GM12878 (cell line): ENCODE results near the gene SAYSD1. TPM values are rescaled to one million over a fixed set of nuclear protein-coding genes. Genes with fewer than 3 reads are reported as not detected.

Experiments
- ATAC-seq: fragments of 200-7000 bp; cut with Tn5 transposase; 3 replicates; pipeline ENCODE4 v1.9.1; 2020; ENCODE audit warnings: mild to moderate bottlenecking, moderate library complexity
- BruUV-seq: library from RNA; stranded (reverse); fragments of 400-500 nt; replicated peaks from 2 replicates; lab custom pipeline; 2021; lab: Mats Ljungman, UMichigan
- CTCF ChIA-PET: fragments of 300-600 bp; sonication (Branson Sonifier 250); formaldehyde crosslinking; extraction: SDS; loops from one replicate; lab custom pipeline; 2021; ENCODE audit warnings: inconsistent platforms; lab: Yijun Ruan, JAX
- POLR2A ChIA-PET: fragments of 350-600 bp; formaldehyde crosslinking; extraction: SDS; loops from one replicate; lab custom pipeline; 2021; ENCODE audit warnings: inconsistent platforms; lab: Charles Lee
- RAD21 ChIA-PET: fragments of 300-600 bp; sonication (Branson Sonifier 250); formaldehyde crosslinking; loops from one replicate; lab custom pipeline; 2023; ENCODE audit warnings: antibody characterized with exemption; ENCODE audit not compliant: unreplicated experiment; lab: Charles Lee
- SMC1A ChIA-PET: fragments of 300-600 bp; sonication (Branson Sonifier 250); formaldehyde crosslinking; loops from one replicate; lab custom pipeline; 2023; ENCODE audit not compliant: unreplicated experiment, uncharacterized antibody; lab: Charles Lee
- DNase-seq: peaks from one replicate; pipeline ENCODE4 v3.0.0-alpha.2; 2011; ENCODE audit warnings: low read depth, low spot score
- FAIRE-seq: peaks from 3 replicates; lab custom pipeline; 2011; peaks lifted over from hg19 to GRCh38; lab: Jason Lieb, UNC
- H2AFZ ChIP-seq: 2 replicates; pipeline ENCODE4 v1.6.0; 2011; ENCODE audit warnings: low read depth, low read length, control low read depth; ENCODE audit not compliant: control insufficient read depth
- H3K27ac ChIP-seq: 2 replicates; pipeline ENCODE4 v1.5.1; 2011; ENCODE audit warnings: control low read depth; ENCODE audit not compliant: control insufficient read depth, insufficient read depth
- H3K27me3 ChIP-seq, 2 experiments: replicated peaks in 1 of 2; 2 replicates each; pipeline versions ENCODE4 v1.6.0 to v1.6.1; 2011; ENCODE audit warnings: low read length in 1 of 2; ENCODE audit not compliant: control insufficient read depth in 2 of 2, insufficient read depth in 2 of 2
- H3K36me3 ChIP-seq, 2 experiments: 2 replicates each; pipeline ENCODE4 v1.5.1; 2011; ENCODE audit warnings: low read length in 1 of 2; ENCODE audit not compliant: control insufficient read depth in 2 of 2, insufficient read depth in 2 of 2
- H3K4me1 ChIP-seq: 2 replicates; pipeline ENCODE4 v1.6.1; 2011; ENCODE audit warnings: mild to moderate bottlenecking, low read length, moderate library complexity, mixed read lengths; ENCODE audit not compliant: control insufficient read depth, insufficient read depth
- H3K4me2 ChIP-seq: 2 replicates; pipeline ENCODE4 v1.6.0; 2011; ENCODE audit warnings: control low read depth; ENCODE audit not compliant: control insufficient read depth, insufficient read depth
- H3K4me3 ChIP-seq: fragments of 200-600 bp; sonication (generic); 2 replicates; pipeline ENCODE4 v1.5.1; 2016
- H3K79me2 ChIP-seq: 2 replicates; pipeline ENCODE4 v1.6.0; 2011; ENCODE audit warnings: low read length; ENCODE audit not compliant: control insufficient read depth, insufficient read depth
- H3K9ac ChIP-seq: 2 replicates; pipeline ENCODE4 v1.8.0; 2011; ENCODE audit warnings: low read length, control low read depth, mixed read lengths; ENCODE audit not compliant: control insufficient read depth, insufficient read depth
- H3K9me3 ChIP-seq: replicated peaks from 3 replicates; pipeline ENCODE4 v1.5.1; 2011; ENCODE audit warnings: mild to moderate bottlenecking, low read length; ENCODE audit not compliant: control insufficient read depth, insufficient read depth
- H4K20me1 ChIP-seq: 2 replicates; pipeline ENCODE4 v1.6.0; 2011; ENCODE audit not compliant: control insufficient read depth, insufficient read depth
- BACH1 ChIP-seq: fragments of 450-650 bp; IDR thresholded peaks from 2 replicates; pipeline ENCODE4 v1.6.1; 2017; ENCODE audit warnings: mild to moderate bottlenecking, borderline replicate concordance
- CEBPB ChIP-seq, 2 experiments: fragments of 150-350 bp in 1 of 2; IDR thresholded peaks; 2 replicates each; pipeline ENCODE4 v1.6.1; 2012 to 2014; ENCODE audit warnings: low read depth in 2 of 2, low read length in 2 of 2, borderline replicate concordance in 1 of 2, inconsistent platforms in 1 of 2
- ESRRA ChIP-seq: IDR thresholded peaks from 2 replicates; pipeline ENCODE4 v1.6.1; 2012; ENCODE audit warnings: mild to moderate bottlenecking, low read length, improper control_type of control experiment
- GABPA ChIP-seq: IDR thresholded peaks from 2 replicates; pipeline ENCODE4 v1.6.1; 2014; ENCODE audit warnings: antibody characterized with exemption, low read depth, mild to moderate bottlenecking, inconsistent platforms
- LARP7 ChIP-seq: fragments of 450-650 bp; IDR thresholded peaks from 2 replicates; pipeline ENCODE4 v1.6.1; 2017; ENCODE audit warnings: mild to moderate bottlenecking
- MTA2 ChIP-seq: fragments of 450-650 bp; IDR thresholded peaks from 2 replicates; pipeline ENCODE4 v1.6.1; 2016; ENCODE audit warnings: low read depth, mild to moderate bottlenecking, moderate library complexity
- NFXL1 ChIP-seq: fragments of 450-650 bp; IDR thresholded peaks from 2 replicates; pipeline ENCODE4 v1.6.1; 2017; ENCODE audit warnings: antibody characterized with exemption, mild to moderate bottlenecking, borderline replicate concordance
- NKRF ChIP-seq: fragments of 450-650 bp; conservative IDR thresholded peaks from 2 replicates; pipeline ENCODE4 v1.6.1; 2017; ENCODE audit warnings: mild to moderate bottlenecking, moderate library complexity
- RB1 ChIP-seq: fragments of 450-650 bp; formaldehyde crosslinking; IDR thresholded peaks from 2 replicates; pipeline ENCODE4 v1.6.1; 2017; ENCODE audit warnings: mild to moderate bottlenecking, borderline replicate concordance
- SKIL ChIP-seq: fragments of 450-650 bp; IDR thresholded peaks from 2 replicates; pipeline ENCODE4 v1.6.1; 2017; ENCODE audit warnings: mild to moderate bottlenecking, low read depth, inconsistent platforms; ENCODE audit not compliant: poor library complexity, severe bottlenecking
- SMAD5 ChIP-seq: IDR thresholded peaks from 2 replicates; pipeline ENCODE4 v1.6.1; 2016; ENCODE audit warnings: antibody characterized with exemption, low read depth
- SPI1 ChIP-seq: IDR thresholded peaks from 2 replicates; pipeline ENCODE4 v1.6.1; 2011; ENCODE audit warnings: low read depth, mild to moderate bottlenecking, low read length, moderate library complexity, borderline replicate concordance; ENCODE audit not compliant: insufficient read depth
- TBL1XR1 ChIP-seq: IDR thresholded peaks from 2 replicates; pipeline ENCODE4 v1.6.1; 2012; ENCODE audit warnings: low read depth, low read length, improper control_type of control experiment
- YBX1 ChIP-seq: fragments of 450-650 bp; IDR thresholded peaks from 2 replicates; pipeline ENCODE4 v1.6.1; 2016; ENCODE audit warnings: antibody characterized with exemption
- WGBS: methylation state at CpG from one replicate; pipeline ENCODE4 v1.1.6; 2016; ENCODE audit warnings: low lambda C conversion rate; ENCODE audit not compliant: insufficient replicate concordance, insufficient coverage; ENCODE audit errors: missing lambda C conversion rate; 5-methylcytosine and 5-hydroxymethylcytosine counted together
- in situ Hi-C: fragments of 300-500 bp; cut with MboI; formaldehyde crosslinking; loops from 9 replicates; pipeline ENCODE4 v1.14.3; 2018; ENCODE audit warnings: mixed read lengths
- intact Hi-C: fragments of 100-400 bp; cut with micrococcal nuclease; formaldehyde crosslinking; loops from one replicate; pipeline ENCODE4 v1.14.2; 2022; ENCODE audit not compliant: unreplicated experiment
- polyA plus RNA-seq, 11 experiments: library from polyadenylated mRNA; depleted of rRNA in 4 of 11; unstranded in 6 of 11; stranded (reverse) in 5 of 11; fragments of >200 nt; fragmentation: Nextera tagmentation in 4 of 11; fragmentation: Illumina TruSeq in 1 of 11; extraction: Ambion mirVana in 4 of 11; extraction: Trizol in 1 of 11; gene quantifications; 1 replicate in 1 of 11; 2 replicates in 10 of 11; pipeline versions ENCODE4 v1.2.1 to v1.2.3, GENCODE V29; 2011 to 2016; ENCODE audit warnings: inconsistent platforms in 2 of 11, missing spikeins in 2 of 11, low read depth in 1 of 11
- total RNA-seq, 4 experiments: library from RNA; depleted of rRNA in 3 of 4; stranded (reverse); fragments of >200 nt in 3 of 4; fragmentation: Illumina TruSeq in 1 of 4; extraction: Trizol in 1 of 4; gene quantifications; 2 replicates each; pipeline versions ENCODE4 v1.2.1 to v1.2.3, GENCODE V29; 2013 to 2021
- TF ChIP-seq, protein P1 (sequence below): IDR thresholded peaks from 2 replicates; pipeline ENCODE4 v1.6.1; 2011; ENCODE audit warnings: low read depth, mild to moderate bottlenecking, low read length, moderate library complexity, borderline replicate concordance; ENCODE audit errors: extremely low read depth
- TF ChIP-seq, protein P2 (sequence below): fragments of 450-650 bp; formaldehyde crosslinking; IDR thresholded peaks from 2 replicates; pipeline ENCODE4 v1.4.0; 2022; ENCODE audit warnings: mild to moderate bottlenecking, moderate library complexity

Gene SAYSD1
- total and polyA plus RNA-seq, 10 of the 15 experiments (the other 5 are each of a cell fraction or from before 2014, with no cell fraction given) = 1.5 to 7.3 (median 6.4) TPM

DNA sequence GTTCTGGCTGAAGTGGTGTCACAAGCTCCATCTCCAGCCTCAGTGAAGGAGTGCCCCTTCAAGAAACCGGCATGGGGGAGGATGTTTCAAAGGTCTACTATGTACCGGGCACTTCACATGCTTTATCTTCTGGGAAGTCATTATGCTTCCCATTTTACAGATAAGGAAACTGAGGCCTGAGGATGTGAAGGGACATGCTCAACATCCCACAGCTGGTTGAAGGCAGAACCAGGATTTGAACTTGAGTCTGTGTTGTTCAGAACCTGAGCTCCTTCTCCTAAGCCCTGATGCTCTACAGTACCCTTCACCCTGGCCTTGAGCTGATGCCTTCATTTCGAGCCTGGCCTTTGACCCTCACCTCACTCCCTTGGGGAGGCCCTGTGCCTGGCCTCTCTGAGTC lies 53.4 kb downstream of the SAYSD1 start:
- no peaks in the 10 kb centered on the region for H3K36me3 ChIP-seq
- peaks cover 0 to 6% of the 10 kb centered on the region in 2 experiments; a peak in 3 of 4 replicates for H3K27me3 ChIP-seq
- intact Hi-C loops = no loop called here
- BruUV-seq = no TSS peak
- no peak overlapping the region for H3K27ac ChIP-seq
- SMC1A ChIA-PET = interaction anchor here (0.8 kb wide), 1 partner anchor 25 kb away, joined by 3 read pairs; no protein-coding TSS in a partner anchor
- ATAC-seq (no peak), FAIRE-seq (no peak), DNase-seq (no peak)
- H3K9ac ChIP-seq = no peak overlapping the region
- H4K20me1 ChIP-seq = no peaks in the 10 kb centered on the region
- H3K4me3 ChIP-seq = no peak overlapping the region
- RAD21 ChIA-PET = no interaction called here
- H2AFZ ChIP-seq = no peak overlapping the region
- TF ChIP-seq RB1 = no peak
- TF ChIP-seq ESRRA = no peak
- TF ChIP-seq GABPA = no peak
- TF ChIP-seq SMAD5 = no peak
- no peak for TF ChIP-seq BACH1
- TF ChIP-seq, protein P1, sequence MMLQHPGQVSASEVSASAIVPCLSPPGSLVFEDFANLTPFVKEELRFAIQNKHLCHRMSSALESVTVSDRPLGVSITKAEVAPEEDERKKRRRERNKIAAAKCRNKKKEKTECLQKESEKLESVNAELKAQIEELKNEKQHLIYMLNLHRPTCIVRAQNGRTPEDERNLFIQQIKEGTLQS = no peak
- TF ChIP-seq TBL1XR1 = no peak
- TF ChIP-seq SKIL = no peak
- TF ChIP-seq, protein P2, sequence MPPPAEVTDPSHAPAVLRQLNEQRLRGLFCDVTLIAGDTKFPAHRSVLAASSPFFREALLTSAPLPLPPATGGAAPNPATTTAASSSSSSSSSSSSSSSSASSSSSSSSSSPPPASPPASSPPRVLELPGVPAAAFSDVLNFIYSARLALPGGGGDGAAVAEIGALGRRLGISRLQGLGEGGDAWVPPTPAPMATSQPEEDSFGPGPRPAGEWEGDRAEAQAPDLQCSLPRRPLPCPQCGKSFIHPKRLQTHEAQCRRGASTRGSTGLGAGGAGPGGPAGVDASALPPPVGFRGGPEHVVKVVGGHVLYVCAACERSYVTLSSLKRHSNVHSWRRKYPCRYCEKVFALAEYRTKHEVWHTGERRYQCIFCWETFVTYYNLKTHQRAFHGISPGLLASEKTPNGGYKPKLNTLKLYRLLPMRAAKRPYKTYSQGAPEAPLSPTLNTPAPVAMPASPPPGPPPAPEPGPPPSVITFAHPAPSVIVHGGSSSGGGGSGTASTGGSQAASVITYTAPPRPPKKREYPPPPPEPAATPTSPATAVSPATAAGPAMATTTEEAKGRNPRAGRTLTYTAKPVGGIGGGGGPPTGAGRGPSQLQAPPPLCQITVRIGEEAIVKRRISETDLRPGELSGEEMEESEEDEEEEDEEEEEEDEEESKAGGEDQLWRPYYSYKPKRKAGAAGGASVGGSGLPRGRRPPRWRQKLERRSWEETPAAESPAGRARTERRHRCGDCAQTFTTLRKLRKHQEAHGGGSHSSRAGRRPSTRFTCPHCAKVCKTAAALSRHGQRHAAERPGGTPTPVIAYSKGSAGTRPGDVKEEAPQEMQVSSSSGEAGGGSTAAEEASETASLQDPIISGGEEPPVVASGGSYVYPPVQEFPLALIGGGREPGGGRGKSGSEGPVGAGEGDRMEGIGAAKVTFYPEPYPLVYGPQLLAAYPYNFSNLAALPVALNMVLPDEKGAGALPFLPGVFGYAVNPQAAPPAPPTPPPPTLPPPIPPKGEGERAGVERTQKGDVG = no peak
- no peak for TF ChIP-seq NFXL1
- no peak for TF ChIP-seq MTA2
- no peak for TF ChIP-seq SPI1
- no peak for TF ChIP-seq YBX1
- no peak for TF ChIP-seq LARP7
- no peak for TF ChIP-seq NKRF
- no peak for TF ChIP-seq CEBPB (IDR thresholded peaks at IDR 0.05; ENCODE audit: borderline replicate concordance in 1 of 2, low read depth in 2 of 2, low read length in 2 of 2)
- CTCF ChIA-PET = interaction anchor here (0.8 kb wide), 1 partner anchor 32 kb away, joined by 3 read pairs; no protein-coding TSS in a partner anchor
- H3K9me3 ChIP-seq = no peaks in the 10 kb centered on the region
- 47% methylated on average over 3 of the region's 3 CpGs for WGBS
- H3K4me1 ChIP-seq = no peaks in the 10 kb centered on the region
- H3K79me2 ChIP-seq = no peaks in the 10 kb centered on the region
- in situ Hi-C loops = no loop called here
- POLR2A ChIA-PET = no interaction called here
- no peak overlapping the region for H3K4me2 ChIP-seq
